ENCODE data around the gene CDKN2B-AS1. TPM values are rescaled to one million over a fixed set of nuclear protein-coding genes. Genes with fewer than 3 reads are reported as not detected.
"Not testable (repeated sequence)": the region's sequence is repeated elsewhere in the genome, so short reads cannot be mapped to it uniquely, and the experiment has no call there.

The CDKN2B-AS1 gene
- total RNA-seq, 1 donor from 2014 or later = 2.3 TPM

- TF ChIP-seq, protein P1, sequence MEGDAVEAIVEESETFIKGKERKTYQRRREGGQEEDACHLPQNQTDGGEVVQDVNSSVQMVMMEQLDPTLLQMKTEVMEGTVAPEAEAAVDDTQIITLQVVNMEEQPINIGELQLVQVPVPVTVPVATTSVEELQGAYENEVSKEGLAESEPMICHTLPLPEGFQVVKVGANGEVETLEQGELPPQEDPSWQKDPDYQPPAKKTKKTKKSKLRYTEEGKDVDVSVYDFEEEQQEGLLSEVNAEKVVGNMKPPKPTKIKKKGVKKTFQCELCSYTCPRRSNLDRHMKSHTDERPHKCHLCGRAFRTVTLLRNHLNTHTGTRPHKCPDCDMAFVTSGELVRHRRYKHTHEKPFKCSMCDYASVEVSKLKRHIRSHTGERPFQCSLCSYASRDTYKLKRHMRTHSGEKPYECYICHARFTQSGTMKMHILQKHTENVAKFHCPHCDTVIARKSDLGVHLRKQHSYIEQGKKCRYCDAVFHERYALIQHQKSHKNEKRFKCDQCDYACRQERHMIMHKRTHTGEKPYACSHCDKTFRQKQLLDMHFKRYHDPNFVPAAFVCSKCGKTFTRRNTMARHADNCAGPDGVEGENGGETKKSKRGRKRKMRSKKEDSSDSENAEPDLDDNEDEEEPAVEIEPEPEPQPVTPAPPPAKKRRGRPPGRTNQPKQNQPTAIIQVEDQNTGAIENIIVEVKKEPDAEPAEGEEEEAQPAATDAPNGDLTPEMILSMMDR (IDR thresholded peaks at IDR 0.05) = no peak
- Histone ChIP-seq H3K27me3 (no peaks in the 10 kb centered on the region), H3K4me1 (no peaks in the 10 kb centered on the region), H3K9me3 (no peaks in the 10 kb centered on the region), H3K4me3 (no peak overlapping the region), H3K27ac (no peak overlapping the region), H3K36me3 (no peaks in the 10 kb centered on the region)
- ATAC-seq (no peak), DNase-seq (no peak)
- intact Hi-C loops (cut with DNase I) = no loop called here
Observed at GRCh38 chr9:22052376-22052945, 57.9 kb downstream of the CDKN2B-AS1 start.

GRCh38 chr9:22053178-22053577 lies 58.6 kb downstream of the CDKN2B-AS1 start:
- H3K4me1 ChIP-seq = no peaks in the 10 kb centered on the region
- H3K4me3 ChIP-seq = no peak overlapping the region
- intact Hi-C loops (cut with DNase I) = no loop called here
- H3K36me3 ChIP-seq = no peaks in the 10 kb centered on the region
- no peaks in the 10 kb centered on the region for H3K27me3 ChIP-seq
- DNase-seq (no peak), ATAC-seq (no peak)
- TF ChIP-seq, protein P1 (IDR thresholded peaks at IDR 0.05) = no peak
- no peak overlapping the region for H3K27ac ChIP-seq
- H3K9me3 ChIP-seq = no peaks in the 10 kb centered on the region

DNA sequence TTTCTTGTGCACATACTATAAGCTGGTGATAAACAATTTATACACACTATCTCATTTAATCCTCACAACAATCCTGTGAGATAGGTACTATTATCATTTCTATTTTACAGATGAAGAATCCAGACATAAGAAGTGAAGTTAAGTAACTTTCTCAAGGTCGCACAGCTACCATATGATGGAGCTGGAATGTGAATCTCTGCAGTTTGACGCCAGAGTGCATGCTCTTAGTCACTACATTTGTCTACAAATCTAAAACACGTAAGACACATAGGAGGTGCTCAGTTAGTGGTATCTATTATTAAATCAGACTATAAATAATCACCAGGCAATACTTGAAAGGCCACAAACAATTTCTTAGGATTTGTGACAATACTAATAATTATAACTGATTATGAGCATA lies 59.5 kb downstream of the CDKN2B-AS1 start:
- Histone ChIP-seq H3K27ac (no peak overlapping the region), H3K27me3 (no peaks in the 10 kb centered on the region), H3K9me3 (no peaks in the 10 kb centered on the region), H3K4me1 (no peaks in the 10 kb centered on the region), H3K4me3 (no peak overlapping the region), H3K36me3 (no peaks in the 10 kb centered on the region)
- TF ChIP-seq, protein P1 (IDR thresholded peaks at IDR 0.05) = no peak
- no peak for ATAC-seq
- no peak for DNase-seq
- intact Hi-C loops (cut with DNase I) = no loop called here

- TF ChIP-seq, protein P1 (IDR thresholded peaks at IDR 0.05) = no peak
- ATAC-seq = no peak
- no peak overlapping the region for H3K27ac ChIP-seq
- H3K4me1 ChIP-seq = no peaks in the 10 kb centered on the region
- DNase-seq = no peak
- H3K36me3 ChIP-seq = no peaks in the 10 kb centered on the region
- H3K4me3 ChIP-seq = no peak overlapping the region
- intact Hi-C loops (cut with DNase I) = no loop called here
- H3K9me3 ChIP-seq = no peaks in the 10 kb centered on the region
- no peaks in the 10 kb centered on the region for H3K27me3 ChIP-seq
Observed at GRCh38 chr9:22054529-22054928, 59.9 kb downstream of the CDKN2B-AS1 start.

DNA sequence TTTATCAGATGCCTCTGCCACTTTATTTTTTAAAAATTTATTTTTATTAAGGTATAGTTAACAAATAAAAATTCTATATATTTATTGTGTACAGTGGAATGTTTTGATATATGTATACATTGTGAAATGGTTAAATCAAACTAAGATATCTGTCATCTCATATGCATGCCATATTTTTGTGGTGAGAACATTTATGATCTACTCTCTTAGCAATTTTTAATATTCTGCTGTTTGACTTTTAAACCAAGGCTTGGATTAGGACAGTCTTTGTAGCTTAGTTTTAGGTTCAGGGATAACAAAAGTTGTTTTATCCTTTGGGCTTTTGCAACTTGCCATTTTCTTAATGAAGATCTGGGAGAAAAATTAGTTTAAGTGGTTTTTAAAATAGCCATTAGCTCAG lies 60.5 kb downstream of the CDKN2B-AS1 start:
- H3K27ac ChIP-seq = no peak overlapping the region
- intact Hi-C loops (cut with DNase I) = no loop called here
- no peaks in the 10 kb centered on the region for H3K4me1 ChIP-seq
- no peaks in the 10 kb centered on the region for H3K36me3 ChIP-seq
- H3K9me3 ChIP-seq = no peaks in the 10 kb centered on the region
- DNase-seq = no peak
- H3K4me3 ChIP-seq = no peak overlapping the region
- TF ChIP-seq, protein P1 (IDR thresholded peaks at IDR 0.05) = no peak
- no peaks in the 10 kb centered on the region for H3K27me3 ChIP-seq
- ATAC-seq = no peak

DNA sequence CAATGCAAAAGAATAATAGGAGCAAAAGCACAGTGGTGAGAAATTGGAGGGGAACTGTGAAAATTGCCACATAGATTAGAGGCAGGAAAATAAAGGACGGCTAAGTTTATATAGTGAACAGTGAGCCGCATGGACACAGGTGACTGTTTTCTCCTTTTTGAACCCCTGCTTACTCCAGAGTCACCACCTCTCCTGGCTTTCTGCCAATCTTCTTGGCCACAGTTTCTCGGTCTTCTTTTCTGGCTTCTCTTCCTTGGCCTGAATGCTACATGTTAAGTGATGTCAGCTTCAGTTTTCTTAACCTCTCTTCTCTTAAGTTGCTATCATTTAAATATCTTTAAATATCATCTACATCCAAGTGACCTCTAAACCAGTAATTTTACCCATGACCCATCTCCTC lies 61.8 kb downstream of the CDKN2B-AS1 start:
- no peaks in the 10 kb centered on the region for H3K36me3 ChIP-seq
- H3K4me3 ChIP-seq = no peak overlapping the region
- ATAC-seq (no peak), DNase-seq (no peak)
- H3K9me3 ChIP-seq = no peaks in the 10 kb centered on the region
- TF ChIP-seq, protein P1 (IDR thresholded peaks at IDR 0.05) = no peak
- H3K27me3 ChIP-seq = no peaks in the 10 kb centered on the region
- no peak overlapping the region for H3K27ac ChIP-seq
- intact Hi-C loops (cut with DNase I) = no loop called here
- H3K4me1 ChIP-seq = no peaks in the 10 kb centered on the region

- H3K4me3 ChIP-seq; intact Hi-C loops (cut with DNase I); H3K36me3 ChIP-seq; DNase-seq; H3K27ac ChIP-seq; H3K4me1 ChIP-seq; H3K27me3 ChIP-seq; ATAC-seq; H3K9me3 ChIP-seq: not testable (repeated sequence)
Observed at GRCh38 chr9:22057972-22058371, 63.4 kb downstream of the CDKN2B-AS1 start.
